H9 (cell line): ENCODE results near the gene AKAP7. TPM values are rescaled to one million over a fixed set of nuclear protein-coding genes. Genes with fewer than 3 reads are reported as not detected.

Experiments used
- DNase-seq: peaks from one replicate; pipeline ENCODE4 v3.0.0-alpha.2; 2017
- H2AFZ ChIP-seq: one replicate; pipeline ENCODE4 v1.6.1; 2013; ENCODE audit warnings: mild to moderate bottlenecking, low read length, control low read depth, moderate library complexity
- H2AK5ac ChIP-seq: 2 replicates; pipeline ENCODE4 v1.6.1; 2013; ENCODE audit warnings: low read length, control low read depth, mixed read lengths; ENCODE audit not compliant: insufficient read length
- H2BK120ac ChIP-seq: one replicate; pipeline ENCODE4 v1.6.1; 2013; ENCODE audit warnings: low read depth, mild to moderate bottlenecking, low read length, control low read depth, inconsistent platforms; ENCODE audit not compliant: poor library complexity, severe bottlenecking
- H2BK12ac ChIP-seq: 2 replicates; pipeline ENCODE4 v1.6.1; 2013; ENCODE audit warnings: low read length, control low read depth, mixed read lengths, low read depth; ENCODE audit not compliant: insufficient read length
- H2BK15ac ChIP-seq: 2 replicates; pipeline ENCODE4 v1.6.1; 2013; ENCODE audit warnings: low read depth, low read length, control low read depth
- H2BK20ac ChIP-seq: one replicate; pipeline ENCODE4 v1.6.1; 2013; ENCODE audit warnings: low read depth, mild to moderate bottlenecking, low read length, control low read depth, inconsistent platforms; ENCODE audit not compliant: poor library complexity, severe bottlenecking
- H2BK5ac ChIP-seq: 2 replicates; pipeline ENCODE4 v1.6.1; 2013; ENCODE audit warnings: low read length, control low read depth, mixed read lengths; ENCODE audit not compliant: insufficient read length
- H3K14ac ChIP-seq: 2 replicates; pipeline ENCODE4 v1.6.1; 2013; ENCODE audit warnings: low read length, control low read depth; ENCODE audit not compliant: insufficient read depth
- H3K18ac ChIP-seq: 2 replicates; pipeline ENCODE4 v1.6.1; 2013; ENCODE audit warnings: low read depth, mild to moderate bottlenecking, mixed read lengths, low read length, control low read depth; ENCODE audit not compliant: insufficient read length
- H3K23ac ChIP-seq: 2 replicates; pipeline ENCODE4 v1.6.1; 2013; ENCODE audit warnings: low read length, control low read depth, mixed read lengths, low read depth; ENCODE audit not compliant: insufficient read length
- H3K23me2 ChIP-seq: 2 replicates; pipeline ENCODE4 v1.6.1; 2013; ENCODE audit warnings: low read depth, mild to moderate bottlenecking, mixed read lengths, low read length, control low read depth; ENCODE audit not compliant: insufficient read length, poor library complexity, severe bottlenecking
- H3K27ac ChIP-seq: 2 replicates; pipeline ENCODE4 v1.5.1; 2013; ENCODE audit warnings: low read length, control low read depth, mixed read lengths, low read depth; ENCODE audit not compliant: insufficient read length
- H3K27me3 ChIP-seq: 2 replicates; pipeline ENCODE4 v1.6.1; 2013; ENCODE audit warnings: low read length, control low read depth, inconsistent platforms; ENCODE audit not compliant: insufficient read depth
- H3K4ac ChIP-seq: 2 replicates; pipeline ENCODE4 v1.6.1; 2013; ENCODE audit warnings: low read depth, mild to moderate bottlenecking, control low read depth, inconsistent platforms, low read length, moderate library complexity
- H3K4me1 ChIP-seq: 2 replicates; pipeline ENCODE4 v1.6.1; 2013; ENCODE audit warnings: low read length, control low read depth, inconsistent platforms; ENCODE audit not compliant: insufficient read depth
- H3K4me2 ChIP-seq: 2 replicates; pipeline ENCODE4 v1.6.1; 2013; ENCODE audit warnings: low read length, control low read depth, mixed read lengths; ENCODE audit not compliant: insufficient read length, insufficient read depth
- H3K56ac ChIP-seq: 2 replicates; pipeline ENCODE4 v1.6.1; 2013; ENCODE audit warnings: low read depth, mild to moderate bottlenecking, mixed read lengths, low read length, control low read depth; ENCODE audit not compliant: insufficient read length
- H3K79me1 ChIP-seq: 2 replicates; pipeline ENCODE4 v1.6.1; 2013; ENCODE audit warnings: low read depth, mild to moderate bottlenecking, moderate library complexity, low read length, control low read depth, inconsistent platforms; ENCODE audit not compliant: insufficient read depth, poor library complexity, severe bottlenecking
- H3K79me2 ChIP-seq: 2 replicates; pipeline ENCODE4 v1.6.1; 2013; ENCODE audit warnings: low read length, control low read depth, inconsistent platforms; ENCODE audit not compliant: insufficient read depth
- H3K9ac ChIP-seq: 2 replicates; pipeline ENCODE4 v1.6.1; 2013; ENCODE audit warnings: low read length, control low read depth, mixed read lengths; ENCODE audit not compliant: insufficient read length; ENCODE audit errors: extremely low read depth
- H3K9me3 ChIP-seq: one replicate; pipeline ENCODE4 v1.6.1; 2013; ENCODE audit warnings: low read depth, low read length, inconsistent platforms; ENCODE audit not compliant: control insufficient read depth
- H3T11ph ChIP-seq: one replicate; pipeline ENCODE4 v1.6.1; 2013; ENCODE audit warnings: mild to moderate bottlenecking, low read length, control low read depth, inconsistent platforms
- H4K20me1 ChIP-seq: one replicate; pipeline ENCODE4 v1.6.1; 2013; ENCODE audit not compliant: control insufficient read depth, insufficient read length, insufficient read depth
- H4K5ac ChIP-seq: 2 replicates; pipeline ENCODE4 v1.6.1; 2013; ENCODE audit warnings: low read depth, mild to moderate bottlenecking, mixed read lengths, low read length, control low read depth; ENCODE audit not compliant: insufficient read length
- H4K8ac ChIP-seq: replicated peaks from 2 replicates; pipeline ENCODE4 v1.6.1; 2013; ENCODE audit warnings: low read length, control low read depth, mixed read lengths, low read depth; ENCODE audit not compliant: insufficient read length
- H4K91ac ChIP-seq: 2 replicates; pipeline ENCODE4 v1.6.1; 2013; ENCODE audit warnings: low read depth, mild to moderate bottlenecking, moderate library complexity, mixed read lengths, low read length, control low read depth; ENCODE audit not compliant: insufficient read length
- H3K27ac Mint-ChIP-seq, 3 experiments: 2 replicates in 2 of 3; 3 replicates in 1 of 3; pipeline ENCODE4 v1.8.0; 2020 to 2021; ENCODE audit warnings: mixed read lengths in 3 of 3, mild to moderate bottlenecking in 1 of 3, moderate library complexity in 1 of 3
- H3K27me3 Mint-ChIP-seq: 2 replicates; pipeline ENCODE4 v1.8.0; 2021; ENCODE audit warnings: low read depth, mild to moderate bottlenecking, moderate library complexity, mixed read lengths
- H3K36me3 Mint-ChIP-seq, 3 experiments: 2 replicates in 2 of 3; 3 replicates in 1 of 3; pipeline ENCODE4 v1.8.0; 2020 to 2021; ENCODE audit warnings: low read depth in 3 of 3, mixed read lengths in 3 of 3; ENCODE audit not compliant: insufficient read depth in 1 of 3
- H3K4me1 Mint-ChIP-seq, 2 experiments: 2 replicates each; pipeline ENCODE4 v1.8.0; 2020; ENCODE audit warnings: mixed read lengths in 2 of 2
- H3K4me3 Mint-ChIP-seq, 2 experiments: 2 replicates in 1 of 2; 3 replicates in 1 of 2; pipeline ENCODE4 v1.8.0; 2020 to 2021; ENCODE audit warnings: mild to moderate bottlenecking in 2 of 2, mixed read lengths in 2 of 2, moderate library complexity in 1 of 2
- H3K9me3 Mint-ChIP-seq, 2 experiments: 2 replicates in 1 of 2; 3 replicates in 1 of 2; pipeline ENCODE4 v1.8.0; 2020; ENCODE audit warnings: mild to moderate bottlenecking in 2 of 2, mixed read lengths in 2 of 2, moderate library complexity in 1 of 2
- CTCF ChIP-seq: fragments of 200-600 bp; sonication (generic); conservative IDR thresholded peaks from 3 replicates; pipeline ENCODE4 v1.8.0; 2021; ENCODE audit warnings: antibody characterized with exemption, mild to moderate bottlenecking
- WGBS: extraction: QIAGEN DNeasy Blood & Tissue Kit; methylation state at CpG from one replicate; pipeline ENCODE4 v1.1.7; 2013; ENCODE audit warnings: missing lambda C conversion rate, low lambda C conversion rate, mixed read lengths; ENCODE audit not compliant: insufficient read length; ENCODE audit errors: extremely low coverage; 5-methylcytosine and 5-hydroxymethylcytosine counted together
- total RNA-seq: library from RNA; stranded (reverse); gene quantifications from 2 replicates; pipeline ENCODE4 v1.2.1, GENCODE V29; 2021

AKAP7 gene
- total RNA-seq, 1 experiment from 2014 or later: 9.8 TPM

- Histone ChIP-seq H3K14ac (no peak overlapping the region), H4K91ac (no peak overlapping the region)
- no CpG with 5 or more reads among the region's 10 CpGs for WGBS
Observed at GRCh38 chr6:131129689-131130553, 5.3 kb upstream of the AKAP7 start.

More at GRCh38 chr6:131129689-131130553, 5.3 kb upstream of the AKAP7 start:
- no peak for DNase-seq
- no peaks in the 10 kb centered on the region for H3K4me1 ChIP-seq
- H3K79me2 ChIP-seq: no peaks in the 10 kb centered on the region
- no peak overlapping the region for H3K27ac Mint-ChIP-seq
- no peak overlapping the region for H3T11ph ChIP-seq
- no peak overlapping the region for H2BK5ac ChIP-seq
- no peaks in the 10 kb centered on the region for H3K23me2 ChIP-seq
- no peaks in the 10 kb centered on the region for H4K20me1 ChIP-seq
- H3K9me3 Mint-ChIP-seq: no peaks in the 10 kb centered on the region
- H3K9me3 ChIP-seq: no peaks in the 10 kb centered on the region
- no peak overlapping the region for H2BK15ac ChIP-seq
- H4K5ac ChIP-seq: no peak overlapping the region
- H3K4me3 Mint-ChIP-seq: no peak overlapping the region
- no peaks in the 10 kb centered on the region for H3K27me3 ChIP-seq
- H3K79me1 ChIP-seq: no peaks in the 10 kb centered on the region
- H3K27ac ChIP-seq: no peak overlapping the region
- H2BK120ac ChIP-seq: no peak overlapping the region
- no peak overlapping the region for H3K4ac ChIP-seq
- H4K8ac ChIP-seq: no peak overlapping the region
- H3K4me2 ChIP-seq: no peak overlapping the region
- H2AFZ ChIP-seq: no peak overlapping the region
- H2BK20ac ChIP-seq: no peak overlapping the region
- no peak overlapping the region for H3K23ac ChIP-seq
- no peak overlapping the region for H2BK12ac ChIP-seq
- H3K27me3 Mint-ChIP-seq: peaks cover 10% of the 10 kb centered on the region
- no peak overlapping the region for H3K56ac ChIP-seq
- H3K18ac ChIP-seq: no peak overlapping the region
- peaks cover 4 to 7% of the 10 kb centered on the region in 2 experiments for H3K4me1 Mint-ChIP-seq
- no peaks in the 10 kb centered on the region for H3K36me3 Mint-ChIP-seq
- no peak overlapping the region for H2AK5ac ChIP-seq
- no peak overlapping the region for H3K9ac ChIP-seq
- TF ChIP-seq CTCF: no peak
